ENCODE results near the gene ZMAT5.

The ZMAT5 gene

GRCh38 chr22:29753808-29754657 is 12.8 kb downstream of the ZMAT5 start:
- Histone ChIP-seq H3K36me3 (ENCODE audit: control insufficient read depth, insufficient read depth, low read length) (no peaks in the 10 kb centered on the region), H3K9ac (no peak overlapping the region), H3K4me1 (no peaks in the 10 kb centered on the region), H2AFZ (no peak overlapping the region), H3K4me2 (ENCODE audit: low read length) (no peak overlapping the region), H3K27me3 (ENCODE audit: control insufficient read depth, insufficient read depth, low read length) (no peaks in the 10 kb centered on the region), H3K79me2 (no peaks in the 10 kb centered on the region), H3K9me3 (ENCODE audit: control insufficient read depth, low read length) (no peaks in the 10 kb centered on the region), H3K27ac (no peak overlapping the region), H3K4me3 (ENCODE audit: low read depth, low read length) (no peak overlapping the region)
- TF ChIP-seq CTCF (IDR thresholded peaks at IDR 0.05) = no peak

- Histone ChIP-seq H3K4me3 (ENCODE audit: low read depth, low read length) (no peak overlapping the region), H3K79me2 (no peaks in the 10 kb centered on the region)
Observed at GRCh38 chr22:29751669-29752068, 15.1 kb downstream of the ZMAT5 start.

GRCh38 chr22:29750559-29751538 is 16.0 kb downstream of the ZMAT5 start:
- no peak overlapping the region for H2AFZ ChIP-seq
- no peaks in the 10 kb centered on the region for H3K36me3 ChIP-seq (ENCODE audit: control insufficient read depth, insufficient read depth, low read length)
- no peak overlapping the region for H3K4me2 ChIP-seq (ENCODE audit: low read length)
- H3K79me2 ChIP-seq = no peaks in the 10 kb centered on the region
- H3K4me1 ChIP-seq = no peaks in the 10 kb centered on the region
- no peak for TF ChIP-seq CTCF (IDR thresholded peaks at IDR 0.05)
- no peaks in the 10 kb centered on the region for H3K9me3 ChIP-seq (ENCODE audit: control insufficient read depth, low read length)
- H3K27me3 ChIP-seq (ENCODE audit: control insufficient read depth, insufficient read depth, low read length) = no peaks in the 10 kb centered on the region
- no peak overlapping the region for H3K27ac ChIP-seq
- no peak overlapping the region for H3K4me3 ChIP-seq (ENCODE audit: low read depth, low read length)
- H3K9ac ChIP-seq = no peak overlapping the region

More at GRCh38 chr22:29751669-29752068, 15.1 kb downstream of the ZMAT5 start:
- Histone ChIP-seq H3K36me3 (ENCODE audit: control insufficient read depth, insufficient read depth, low read length) (no peaks in the 10 kb centered on the region), H3K4me2 (ENCODE audit: low read length) (no peak overlapping the region), H2AFZ (no peak overlapping the region), H3K4me1 (no peaks in the 10 kb centered on the region), H3K27me3 (ENCODE audit: control insufficient read depth, insufficient read depth, low read length) (no peaks in the 10 kb centered on the region), H3K9me3 (ENCODE audit: control insufficient read depth, low read length) (no peaks in the 10 kb centered on the region), H3K9ac (no peak overlapping the region), H3K27ac (no peak overlapping the region)
- TF ChIP-seq CTCF (IDR thresholded peaks at IDR 0.05) = no peak

GRCh38 chr22:29750029-29750428 is 16.8 kb downstream of the ZMAT5 start:
- H3K4me2 ChIP-seq (ENCODE audit: low read length) = no peak overlapping the region
- no peak for TF ChIP-seq CTCF (IDR thresholded peaks at IDR 0.05)
- H3K27me3 ChIP-seq (ENCODE audit: control insufficient read depth, insufficient read depth, low read length) = no peaks in the 10 kb centered on the region
- H3K4me3 ChIP-seq (ENCODE audit: low read depth, low read length) = no peak overlapping the region
- no peaks in the 10 kb centered on the region for H3K4me1 ChIP-seq
- no peaks in the 10 kb centered on the region for H3K9me3 ChIP-seq (ENCODE audit: control insufficient read depth, low read length)
- H3K36me3 ChIP-seq (ENCODE audit: control insufficient read depth, insufficient read depth, low read length) = no peaks in the 10 kb centered on the region
- no peaks in the 10 kb centered on the region for H3K79me2 ChIP-seq
- no peak overlapping the region for H3K27ac ChIP-seq
- no peak overlapping the region for H3K9ac ChIP-seq
- H2AFZ ChIP-seq = no peak overlapping the region

Measured in parathyroid adenoma (tissue), 2 donors.